ENCODE measurements around the gene TTLL5.

DNA sequence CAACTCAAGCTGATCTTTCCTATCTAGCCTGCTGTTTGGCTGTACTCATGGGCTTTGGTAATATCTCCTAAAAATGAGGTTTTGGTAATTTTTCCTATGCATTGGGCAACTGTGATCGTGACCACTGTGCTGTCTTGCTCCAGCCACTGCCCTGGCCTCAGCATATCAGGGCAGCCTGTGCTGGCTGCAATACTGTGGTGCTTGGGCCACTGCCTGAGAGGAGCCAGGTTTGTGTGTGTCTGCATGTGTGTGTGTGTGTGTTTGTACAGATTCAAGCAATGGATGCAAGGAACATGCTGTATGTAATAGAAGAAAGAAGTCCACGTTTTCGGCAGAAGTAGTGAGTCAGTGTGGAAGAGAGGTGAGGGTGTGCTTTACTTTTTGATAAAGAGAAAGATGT, 13.4 kb upstream of the TTLL5 start:
- TF ChIP-seq ZNF740 (CRISPR knock-in tag; IDR thresholded peaks at IDR 0.05) (no peak), ZNF740 (tag; IDR thresholded peaks at IDR 0.05) (no peak), POLR2AphosphoS5 (IDR thresholded peaks at IDR 0.05; ENCODE audit: control insufficient read depth, insufficient read depth, low read depth, low read length) (no peak), ZBTB43 (CRISPR knock-in tag; IDR thresholded peaks at IDR 0.05) (no peak), ATF7 (IDR thresholded peaks at IDR 0.05) (no peak), NFATC3 (IDR thresholded peaks at IDR 0.05) (no peak), CREB1 (IDR thresholded peaks at IDR 0.05) (no peak), CREB1 (CRISPR knock-in tag; IDR thresholded peaks at IDR 0.05) (no peak), HDAC2 (IDR thresholded peaks at IDR 0.05) (no peak), CTCF (IDR thresholded peaks at IDR 0.05 in 2 of 3, conservative IDR thresholded peaks at IDR 0.05 in 1 of 3; ENCODE audit: insufficient read depth in 2 of 3, low read depth in 1 of 3, low read length in 3 of 3) (no peak), ELF1 (tag; IDR thresholded peaks at IDR 0.05) (no peak), YY1 (IDR thresholded peaks at IDR 0.05; ENCODE audit: borderline replicate concordance in 1 of 3, control insufficient read depth in 1 of 3, extremely low read depth in 1 of 3, insufficient read depth in 3 of 3, insufficient read length in 1 of 3, insufficient replicate concordance in 2 of 3, low read depth in 1 of 3, low read length in 2 of 3) (no peak), SMAD3 (CRISPR knock-in tag; conservative IDR thresholded peaks at IDR 0.05) (no peak)
